GM12878 (cell line): Measurements from ENCODE around the gene WBP4. TPM values are rescaled to one million over a fixed set of nuclear protein-coding genes. Genes with fewer than 3 reads are reported as not detected.
"Not testable (repeated sequence)": the region's sequence is repeated elsewhere in the genome, so short reads cannot be mapped to it uniquely, and the experiment has no call there.

Experiments used
- ATAC-seq: fragments of 200-7000 bp; cut with Tn5 transposase; 3 replicates; pipeline ENCODE4 v1.9.1; 2020; ENCODE audit warnings: mild to moderate bottlenecking, moderate library complexity
- BruUV-seq: library from RNA; stranded (reverse); fragments of 400-500 nt; replicated peaks from 2 replicates; lab custom pipeline; 2021; lab: Mats Ljungman, UMichigan
- CTCF ChIA-PET: fragments of 300-600 bp; sonication (Branson Sonifier 250); formaldehyde crosslinking; extraction: SDS; loops from one replicate; lab custom pipeline; 2021; ENCODE audit warnings: inconsistent platforms; lab: Yijun Ruan, JAX
- POLR2A ChIA-PET: fragments of 350-600 bp; formaldehyde crosslinking; extraction: SDS; loops from one replicate; lab custom pipeline; 2021; ENCODE audit warnings: inconsistent platforms; lab: Charles Lee
- RAD21 ChIA-PET: fragments of 300-600 bp; sonication (Branson Sonifier 250); formaldehyde crosslinking; loops from one replicate; lab custom pipeline; 2023; ENCODE audit warnings: antibody characterized with exemption; ENCODE audit not compliant: unreplicated experiment; lab: Charles Lee
- SMC1A ChIA-PET: fragments of 300-600 bp; sonication (Branson Sonifier 250); formaldehyde crosslinking; loops from one replicate; lab custom pipeline; 2023; ENCODE audit not compliant: unreplicated experiment, uncharacterized antibody; lab: Charles Lee
- DNase-seq: peaks from one replicate; pipeline ENCODE4 v3.0.0-alpha.2; 2011; ENCODE audit warnings: low read depth, low spot score
- FAIRE-seq: peaks from 3 replicates; lab custom pipeline; 2011; peaks lifted over from hg19 to GRCh38; lab: Jason Lieb, UNC
- H2AFZ ChIP-seq: 2 replicates; pipeline ENCODE4 v1.6.0; 2011; ENCODE audit warnings: low read depth, low read length, control low read depth; ENCODE audit not compliant: control insufficient read depth
- H3K27ac ChIP-seq: 2 replicates; pipeline ENCODE4 v1.5.1; 2011; ENCODE audit warnings: control low read depth; ENCODE audit not compliant: control insufficient read depth, insufficient read depth
- H3K27me3 ChIP-seq, 2 experiments: replicated peaks in 1 of 2; 2 replicates each; pipeline versions ENCODE4 v1.6.0 to v1.6.1; 2011; ENCODE audit warnings: low read length in 1 of 2; ENCODE audit not compliant: control insufficient read depth in 2 of 2, insufficient read depth in 2 of 2
- H3K36me3 ChIP-seq, 2 experiments: 2 replicates each; pipeline ENCODE4 v1.5.1; 2011; ENCODE audit warnings: low read length in 1 of 2; ENCODE audit not compliant: control insufficient read depth in 2 of 2, insufficient read depth in 2 of 2
- H3K4me1 ChIP-seq: 2 replicates; pipeline ENCODE4 v1.6.1; 2011; ENCODE audit warnings: mild to moderate bottlenecking, low read length, moderate library complexity, mixed read lengths; ENCODE audit not compliant: control insufficient read depth, insufficient read depth
- H3K4me2 ChIP-seq: 2 replicates; pipeline ENCODE4 v1.6.0; 2011; ENCODE audit warnings: control low read depth; ENCODE audit not compliant: control insufficient read depth, insufficient read depth
- H3K4me3 ChIP-seq: fragments of 200-600 bp; sonication (generic); 2 replicates; pipeline ENCODE4 v1.5.1; 2016
- H3K79me2 ChIP-seq: 2 replicates; pipeline ENCODE4 v1.6.0; 2011; ENCODE audit warnings: low read length; ENCODE audit not compliant: control insufficient read depth, insufficient read depth
- H3K9ac ChIP-seq: 2 replicates; pipeline ENCODE4 v1.8.0; 2011; ENCODE audit warnings: low read length, control low read depth, mixed read lengths; ENCODE audit not compliant: control insufficient read depth, insufficient read depth
- H3K9me3 ChIP-seq: replicated peaks from 3 replicates; pipeline ENCODE4 v1.5.1; 2011; ENCODE audit warnings: mild to moderate bottlenecking, low read length; ENCODE audit not compliant: control insufficient read depth, insufficient read depth
- H4K20me1 ChIP-seq: 2 replicates; pipeline ENCODE4 v1.6.0; 2011; ENCODE audit not compliant: control insufficient read depth, insufficient read depth
- RBBP5 ChIP-seq: fragments of 200-600 bp; sonication (generic); conservative IDR thresholded peaks from 2 replicates; pipeline ENCODE4 v1.6.1; 2016
- ZNF217 ChIP-seq: fragments of 450-650 bp; IDR thresholded peaks from 2 replicates; pipeline ENCODE4 v1.6.1; 2017; ENCODE audit warnings: antibody characterized with exemption, mild to moderate bottlenecking
- WGBS: methylation state at CpG from one replicate; pipeline ENCODE4 v1.1.6; 2016; ENCODE audit warnings: low lambda C conversion rate; ENCODE audit not compliant: insufficient replicate concordance, insufficient coverage; ENCODE audit errors: missing lambda C conversion rate; 5-methylcytosine and 5-hydroxymethylcytosine counted together
- in situ Hi-C: fragments of 300-500 bp; cut with MboI; formaldehyde crosslinking; loops from 9 replicates; pipeline ENCODE4 v1.14.3; 2018; ENCODE audit warnings: mixed read lengths
- intact Hi-C: fragments of 100-400 bp; cut with micrococcal nuclease; formaldehyde crosslinking; loops from one replicate; pipeline ENCODE4 v1.14.2; 2022; ENCODE audit not compliant: unreplicated experiment
- polyA plus RNA-seq, 11 experiments: library from polyadenylated mRNA; depleted of rRNA in 4 of 11; unstranded in 6 of 11; stranded (reverse) in 5 of 11; fragments of >200 nt; fragmentation: Nextera tagmentation in 4 of 11; fragmentation: Illumina TruSeq in 1 of 11; extraction: Ambion mirVana in 4 of 11; extraction: Trizol in 1 of 11; gene quantifications; 1 replicate in 1 of 11; 2 replicates in 10 of 11; pipeline versions ENCODE4 v1.2.1 to v1.2.3, GENCODE V29; 2011 to 2016; ENCODE audit warnings: inconsistent platforms in 2 of 11, missing spikeins in 2 of 11, low read depth in 1 of 11
- total RNA-seq, 4 experiments: library from RNA; depleted of rRNA in 3 of 4; stranded (reverse); fragments of >200 nt in 3 of 4; fragmentation: Illumina TruSeq in 1 of 4; extraction: Trizol in 1 of 4; gene quantifications; 2 replicates each; pipeline versions ENCODE4 v1.2.1 to v1.2.3, GENCODE V29; 2013 to 2021
- TF ChIP-seq, protein P1 (sequence below): IDR thresholded peaks from 2 replicates; pipeline ENCODE4 v1.6.1; 2012; ENCODE audit warnings: low read length, inconsistent platforms
- TF ChIP-seq, protein P2 (sequence below): IDR thresholded peaks from 2 replicates; pipeline ENCODE4 v1.6.1; 2011; ENCODE audit warnings: low read depth, low read length, improper control_type of control experiment, borderline replicate concordance
- TF ChIP-seq, protein P3 (sequence below): fragments of 450-650 bp; IDR thresholded peaks from 2 replicates; pipeline ENCODE4 v1.6.1; 2017; ENCODE audit warnings: mild to moderate bottlenecking
- TF ChIP-seq, protein P4 (sequence below): IDR thresholded peaks from 2 replicates; pipeline ENCODE4 v1.6.1; 2011; ENCODE audit warnings: mild to moderate bottlenecking, low read depth, low read length, moderate library complexity; ENCODE audit not compliant: insufficient replicate concordance
- TF ChIP-seq, protein P5 (sequence below): IDR thresholded peaks from 2 replicates; pipeline ENCODE4 v1.6.1; 2011; ENCODE audit warnings: borderline replicate concordance, low read depth, mild to moderate bottlenecking, moderate library complexity, mixed read lengths, low read length; ENCODE audit not compliant: insufficient read depth; ENCODE audit errors: extremely low read length

Gene WBP4
- total and polyA plus RNA-seq, 10 of the 15 experiments (the other 5 are each of a cell fraction or from before 2014, with no cell fraction given), result 7.4 to 21.6 (median 14.2) TPM

DNA sequence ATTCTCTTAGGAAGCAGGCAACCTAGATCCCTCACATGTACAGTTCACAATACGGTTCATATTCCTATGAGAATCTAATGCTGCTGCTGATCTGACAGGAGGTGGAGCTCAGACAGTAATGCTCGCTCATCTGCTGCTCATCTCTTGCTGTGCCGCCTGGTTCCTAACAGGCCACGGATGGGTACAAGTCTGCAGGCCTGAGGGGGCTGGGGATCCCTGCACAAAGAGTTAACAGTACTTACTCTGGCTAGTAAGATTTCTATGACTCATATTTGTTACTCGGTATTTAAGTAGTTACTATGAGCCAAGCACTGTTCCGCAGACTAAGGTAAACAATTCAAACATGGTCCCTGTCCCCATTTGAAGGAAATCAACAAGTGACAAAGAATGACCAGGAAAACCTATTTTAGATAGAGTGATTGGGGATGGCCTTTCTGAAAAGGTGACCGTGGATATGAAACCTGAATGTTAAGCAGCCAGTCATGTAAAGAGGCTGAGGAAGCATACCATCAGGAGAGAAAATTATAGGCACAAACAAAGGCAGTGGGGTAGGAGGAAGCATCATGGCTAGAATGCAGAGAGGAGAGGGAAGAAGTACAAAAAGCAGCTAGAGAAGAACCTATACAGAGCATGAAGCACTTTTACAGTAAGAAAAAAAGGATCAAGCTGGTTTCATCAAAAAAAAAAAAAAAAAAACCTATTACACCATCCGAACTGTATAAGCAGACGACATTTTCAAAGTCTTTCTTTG lies 20.6 kb upstream of the WBP4 start:
- BruUV-seq, result no TSS peak
- FAIRE-seq (no peak), ATAC-seq (peak; percentile 29), DNase-seq (no peak)
- Histone ChIP-seq H3K4me3 (no peak overlapping the region), H3K4me2 (no peak overlapping the region), H3K36me3 (no peaks in the 10 kb centered on the region), H2AFZ (no peak overlapping the region), H3K79me2 (no peaks in the 10 kb centered on the region; the same call in 1 of the 2 replicates), H3K27ac (no peak overlapping the region), H3K9ac (no peak overlapping the region), H4K20me1 (no peaks in the 10 kb centered on the region), H3K27me3 (no peaks in the 10 kb centered on the region), H3K4me1 (no peaks in the 10 kb centered on the region), H3K9me3 (no peaks in the 10 kb centered on the region; the same call in 2 of the 3 replicates)
- WGBS, result 63% methylated on average over 9 of the region's 9 CpGs
- ChIA-PET SMC1A (interaction anchor here (1.0 kb wide), 1 partner anchor 11 kb away, joined by 3 read pairs; no protein-coding TSS in a partner anchor), POLR2A (no interaction called here), CTCF (interaction anchor here (1.5 kb wide), 1 partner anchor 12 kb away, joined by 5 read pairs; no protein-coding TSS in a partner anchor), RAD21 (interaction anchor here (0.7 kb wide), 1 partner anchor 1992 kb away, joined by 4 read pairs; no protein-coding TSS in a partner anchor)
- intact Hi-C loops (no loop called here), in situ Hi-C loops (no loop called here)
- TF ChIP-seq, protein P1, sequence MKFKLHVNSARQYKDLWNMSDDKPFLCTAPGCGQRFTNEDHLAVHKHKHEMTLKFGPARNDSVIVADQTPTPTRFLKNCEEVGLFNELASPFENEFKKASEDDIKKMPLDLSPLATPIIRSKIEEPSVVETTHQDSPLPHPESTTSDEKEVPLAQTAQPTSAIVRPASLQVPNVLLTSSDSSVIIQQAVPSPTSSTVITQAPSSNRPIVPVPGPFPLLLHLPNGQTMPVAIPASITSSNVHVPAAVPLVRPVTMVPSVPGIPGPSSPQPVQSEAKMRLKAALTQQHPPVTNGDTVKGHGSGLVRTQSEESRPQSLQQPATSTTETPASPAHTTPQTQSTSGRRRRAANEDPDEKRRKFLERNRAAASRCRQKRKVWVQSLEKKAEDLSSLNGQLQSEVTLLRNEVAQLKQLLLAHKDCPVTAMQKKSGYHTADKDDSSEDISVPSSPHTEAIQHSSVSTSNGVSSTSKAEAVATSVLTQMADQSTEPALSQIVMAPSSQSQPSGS, result no peak
- TF ChIP-seq, protein P2, sequence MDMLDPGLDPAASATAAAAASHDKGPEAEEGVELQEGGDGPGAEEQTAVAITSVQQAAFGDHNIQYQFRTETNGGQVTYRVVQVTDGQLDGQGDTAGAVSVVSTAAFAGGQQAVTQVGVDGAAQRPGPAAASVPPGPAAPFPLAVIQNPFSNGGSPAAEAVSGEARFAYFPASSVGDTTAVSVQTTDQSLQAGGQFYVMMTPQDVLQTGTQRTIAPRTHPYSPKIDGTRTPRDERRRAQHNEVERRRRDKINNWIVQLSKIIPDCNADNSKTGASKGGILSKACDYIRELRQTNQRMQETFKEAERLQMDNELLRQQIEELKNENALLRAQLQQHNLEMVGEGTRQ, result no peak
- TF ChIP-seq RBBP5 (no peak), ZNF217 (no peak)
- TF ChIP-seq, protein P3, sequence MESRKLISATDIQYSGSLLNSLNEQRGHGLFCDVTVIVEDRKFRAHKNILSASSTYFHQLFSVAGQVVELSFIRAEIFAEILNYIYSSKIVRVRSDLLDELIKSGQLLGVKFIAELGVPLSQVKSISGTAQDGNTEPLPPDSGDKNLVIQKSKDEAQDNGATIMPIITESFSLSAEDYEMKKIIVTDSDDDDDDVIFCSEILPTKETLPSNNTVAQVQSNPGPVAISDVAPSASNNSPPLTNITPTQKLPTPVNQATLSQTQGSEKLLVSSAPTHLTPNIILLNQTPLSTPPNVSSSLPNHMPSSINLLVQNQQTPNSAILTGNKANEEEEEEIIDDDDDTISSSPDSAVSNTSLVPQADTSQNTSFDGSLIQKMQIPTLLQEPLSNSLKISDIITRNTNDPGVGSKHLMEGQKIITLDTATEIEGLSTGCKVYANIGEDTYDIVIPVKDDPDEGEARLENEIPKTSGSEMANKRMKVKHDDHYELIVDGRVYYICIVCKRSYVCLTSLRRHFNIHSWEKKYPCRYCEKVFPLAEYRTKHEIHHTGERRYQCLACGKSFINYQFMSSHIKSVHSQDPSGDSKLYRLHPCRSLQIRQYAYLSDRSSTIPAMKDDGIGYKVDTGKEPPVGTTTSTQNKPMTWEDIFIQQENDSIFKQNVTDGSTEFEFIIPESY, result no peak
- TF ChIP-seq, protein P4, sequence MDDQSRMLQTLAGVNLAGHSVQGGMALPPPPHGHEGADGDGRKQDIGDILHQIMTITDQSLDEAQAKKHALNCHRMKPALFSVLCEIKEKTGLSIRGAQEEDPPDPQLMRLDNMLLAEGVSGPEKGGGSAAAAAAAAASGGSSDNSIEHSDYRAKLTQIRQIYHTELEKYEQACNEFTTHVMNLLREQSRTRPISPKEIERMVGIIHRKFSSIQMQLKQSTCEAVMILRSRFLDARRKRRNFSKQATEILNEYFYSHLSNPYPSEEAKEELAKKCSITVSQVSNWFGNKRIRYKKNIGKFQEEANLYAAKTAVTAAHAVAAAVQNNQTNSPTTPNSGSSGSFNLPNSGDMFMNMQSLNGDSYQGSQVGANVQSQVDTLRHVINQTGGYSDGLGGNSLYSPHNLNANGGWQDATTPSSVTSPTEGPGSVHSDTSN, result no peak
- TF ChIP-seq, protein P5, sequence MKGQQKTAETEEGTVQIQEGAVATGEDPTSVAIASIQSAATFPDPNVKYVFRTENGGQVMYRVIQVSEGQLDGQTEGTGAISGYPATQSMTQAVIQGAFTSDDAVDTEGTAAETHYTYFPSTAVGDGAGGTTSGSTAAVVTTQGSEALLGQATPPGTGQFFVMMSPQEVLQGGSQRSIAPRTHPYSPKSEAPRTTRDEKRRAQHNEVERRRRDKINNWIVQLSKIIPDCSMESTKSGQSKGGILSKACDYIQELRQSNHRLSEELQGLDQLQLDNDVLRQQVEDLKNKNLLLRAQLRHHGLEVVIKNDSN, result no peak

DNA sequence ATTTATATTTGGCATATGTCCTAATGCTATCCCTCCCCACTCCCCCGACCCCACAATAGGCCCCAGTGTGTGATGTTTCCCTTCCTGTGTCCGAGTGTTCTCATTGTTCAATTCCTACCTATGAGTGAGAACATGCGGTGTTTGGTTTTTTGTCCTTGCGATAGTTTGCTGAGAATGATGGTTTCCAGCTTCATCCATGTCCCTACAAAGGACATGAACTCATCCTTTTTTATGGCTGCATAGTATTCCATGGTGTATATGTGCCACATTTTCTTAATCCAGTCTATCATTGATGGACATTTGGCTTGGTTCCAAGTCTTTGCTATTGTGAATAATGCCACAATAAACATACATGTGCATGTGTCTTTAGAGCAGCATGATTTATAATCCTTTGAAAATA lies 18.9 kb upstream of the WBP4 start:
- H3K9me3 ChIP-seq, intact Hi-C loops, H3K27me3 ChIP-seq, H3K4me2 ChIP-seq, BruUV-seq, H3K4me3 ChIP-seq, H4K20me1 ChIP-seq, FAIRE-seq, H3K4me1 ChIP-seq, RAD21 ChIA-PET, POLR2A ChIA-PET, H2AFZ ChIP-seq, H3K27ac ChIP-seq, DNase-seq, H3K36me3 ChIP-seq, ATAC-seq, H3K79me2 ChIP-seq, SMC1A ChIA-PET, in situ Hi-C loops, H3K9ac ChIP-seq: not testable (repeated sequence)
- CTCF ChIA-PET, result interaction anchor here (1.5 kb wide), 1 partner anchor 11 kb away, joined by 5 read pairs; no protein-coding TSS in a partner anchor
- 75% methylated on average over 2 of the region's 4 CpGs for WGBS
